GM21367 (cell line): ENCODE measurements around the gene LINS1.

ENCODE experiments used
- ATAC-seq: cut with Tn5 transposase; IDR thresholded peaks from one replicate; pipeline ENCODE4 v1.9.1; 2021; ENCODE audit not compliant: unreplicated experiment

The LINS1 gene, protein sequence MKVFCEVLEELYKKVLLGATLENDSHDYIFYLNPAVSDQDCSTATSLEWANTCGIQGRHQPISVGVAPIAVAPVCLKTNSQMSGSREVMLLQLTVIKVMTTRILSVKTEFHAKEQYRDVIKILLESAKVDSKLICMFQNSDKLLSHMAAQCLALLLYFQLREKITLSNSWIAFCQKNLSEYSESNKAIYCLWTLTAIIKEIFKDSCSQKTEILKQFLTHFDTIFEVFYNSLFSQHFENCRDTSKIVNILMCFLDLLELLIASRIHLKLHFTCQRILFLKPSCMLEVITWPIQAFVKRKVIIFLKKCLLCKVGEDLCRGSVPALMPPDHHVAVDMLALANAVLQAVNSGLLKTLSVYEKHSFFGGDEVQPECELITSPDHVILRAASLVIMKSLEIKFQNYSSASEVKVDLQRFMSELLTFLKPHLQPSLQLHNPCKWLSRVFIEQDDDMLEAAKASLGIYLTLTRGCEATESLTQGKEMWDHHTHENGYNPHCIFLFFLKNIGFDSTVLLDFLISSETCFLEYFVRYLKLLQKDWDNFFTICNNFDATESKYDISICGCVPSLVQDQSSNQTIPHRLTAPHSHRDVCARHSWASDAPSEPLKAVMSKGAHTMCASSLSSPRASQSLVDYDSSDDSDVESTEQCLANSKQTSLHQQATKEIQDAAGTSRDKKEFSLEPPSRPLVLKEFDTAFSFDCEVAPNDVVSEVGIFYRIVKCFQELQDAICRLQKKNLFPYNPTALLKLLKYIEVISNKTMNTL

DNA sequence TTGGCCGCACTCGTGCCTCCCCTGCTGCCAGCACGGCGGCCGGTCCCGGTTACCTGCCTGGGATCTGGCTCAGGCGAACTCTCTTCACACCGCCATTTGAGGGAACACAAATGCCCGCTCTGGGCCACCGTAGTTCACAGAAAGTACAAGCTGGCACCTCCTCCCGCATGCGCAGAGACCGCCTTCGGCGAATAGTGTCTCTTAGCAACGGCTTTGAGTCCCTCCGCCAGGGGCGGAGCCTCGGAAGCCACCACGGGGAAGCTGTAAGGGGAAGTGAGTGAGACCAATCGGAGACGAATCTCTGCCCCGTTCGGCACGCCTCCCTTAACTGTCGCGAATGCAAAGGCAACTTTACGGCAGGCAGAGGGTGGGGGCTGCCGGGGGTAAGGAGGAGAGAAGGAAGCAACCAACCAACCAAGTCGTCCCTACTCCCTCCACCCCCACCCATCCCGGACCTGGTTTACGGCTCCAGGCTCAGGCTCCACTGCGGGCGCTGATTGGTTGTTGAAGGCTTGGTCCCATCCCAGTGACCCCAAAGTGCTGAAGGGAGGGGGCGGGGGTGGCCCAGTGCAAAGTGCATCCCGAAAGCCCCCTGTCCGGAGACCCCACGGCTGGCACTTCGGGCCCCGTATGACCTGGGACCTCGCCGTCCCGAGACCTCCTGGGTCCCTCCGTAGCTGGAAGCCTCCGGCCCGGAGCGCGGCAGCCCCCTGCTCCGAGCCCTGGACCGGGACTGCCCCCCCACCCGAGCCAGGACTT, at the start of gene LINS1, which contains the start of gene ASB7:
TSS of gene LINS1 (minus strand) at position 121 of the 759 bp plus-strand sequence. CDS start 21,342 bp downstream, outside the sequence.
TSS of gene ASB7 (plus strand) at position 526 of the 759 bp plus-strand sequence. CDS start 9,628 bp downstream, outside the sequence.
- peak; percentile 83 for ATAC-seq

DNA sequence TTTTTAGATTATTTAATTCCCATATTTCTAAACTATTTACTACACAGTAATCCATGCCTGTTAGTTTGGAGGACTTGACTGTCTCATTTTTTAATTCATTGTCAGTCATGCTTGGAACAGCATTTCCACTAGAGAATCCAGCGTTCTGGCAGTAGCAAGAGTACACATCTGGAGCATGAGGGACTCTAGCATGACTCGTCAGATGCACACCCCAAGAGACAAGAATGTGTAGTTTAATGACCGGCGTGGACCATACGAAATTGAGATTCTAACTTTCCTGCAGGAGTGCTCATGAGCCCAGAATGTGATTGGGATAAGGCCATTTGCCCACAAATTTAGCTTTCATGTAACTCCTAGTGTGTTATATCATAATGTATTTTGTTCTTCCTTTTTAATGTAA, 49.3 kb upstream of the LINS1 start:
- no peak for ATAC-seq

DNA sequence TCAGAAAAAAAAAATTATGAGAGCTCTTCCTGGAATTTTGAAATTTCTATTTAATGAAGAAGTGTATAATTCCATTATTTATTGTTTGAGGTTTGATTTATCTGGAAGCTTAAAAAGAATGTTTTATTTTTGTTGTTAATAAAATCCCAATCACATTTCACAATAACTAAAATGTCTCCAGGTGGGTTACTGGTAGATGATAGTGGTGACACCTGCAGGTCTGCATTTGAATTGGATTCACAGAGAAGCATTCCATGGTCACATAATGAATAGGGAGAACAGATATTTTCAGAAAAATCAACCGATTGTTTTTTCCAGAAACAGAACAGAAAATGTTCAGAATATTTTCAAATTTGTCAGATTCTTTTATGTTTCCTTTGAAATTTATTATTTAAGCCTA, 48.7 kb upstream of the LINS1 start:
- no peak for ATAC-seq

DNA sequence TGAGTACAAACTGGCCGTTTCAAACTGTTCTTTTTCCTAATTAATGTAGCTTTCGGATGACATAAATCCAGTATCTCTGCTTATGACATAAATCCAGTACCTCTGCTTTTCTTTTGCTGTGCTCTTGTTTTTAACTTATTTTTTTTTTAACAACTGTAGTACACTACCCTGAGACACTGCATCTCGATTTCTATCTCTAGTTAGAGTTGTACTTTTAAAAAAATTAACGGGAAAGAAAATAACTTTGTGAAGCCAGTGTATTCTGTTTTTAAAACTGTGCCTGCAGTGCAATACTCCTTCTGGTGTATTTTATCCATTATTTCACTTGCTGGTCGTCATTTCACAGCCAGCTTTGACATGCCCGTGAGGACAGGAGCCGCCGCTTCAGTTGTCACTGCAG, 47.0 kb upstream of the LINS1 start:
- no peak for ATAC-seq

DNA sequence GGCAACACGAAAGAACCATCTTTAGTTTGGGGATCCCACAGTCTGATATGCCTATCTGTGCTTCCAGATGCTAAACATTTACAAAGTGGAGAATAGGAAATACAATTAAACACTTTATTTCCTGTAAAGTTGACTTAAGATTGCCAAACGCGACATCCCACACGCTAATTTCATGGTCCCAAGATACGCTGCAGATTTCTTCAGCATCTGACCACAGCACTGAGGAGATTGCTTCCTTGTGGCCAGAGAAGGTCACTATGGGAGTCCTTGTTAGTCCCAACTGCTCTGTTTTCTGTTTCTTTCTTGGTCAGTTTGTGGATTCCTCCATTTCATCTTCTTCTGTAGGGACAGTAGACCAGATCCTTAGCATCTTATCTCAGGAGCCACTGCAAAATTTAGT, 43.7 kb upstream of the LINS1 start:
- no peak for ATAC-seq

DNA sequence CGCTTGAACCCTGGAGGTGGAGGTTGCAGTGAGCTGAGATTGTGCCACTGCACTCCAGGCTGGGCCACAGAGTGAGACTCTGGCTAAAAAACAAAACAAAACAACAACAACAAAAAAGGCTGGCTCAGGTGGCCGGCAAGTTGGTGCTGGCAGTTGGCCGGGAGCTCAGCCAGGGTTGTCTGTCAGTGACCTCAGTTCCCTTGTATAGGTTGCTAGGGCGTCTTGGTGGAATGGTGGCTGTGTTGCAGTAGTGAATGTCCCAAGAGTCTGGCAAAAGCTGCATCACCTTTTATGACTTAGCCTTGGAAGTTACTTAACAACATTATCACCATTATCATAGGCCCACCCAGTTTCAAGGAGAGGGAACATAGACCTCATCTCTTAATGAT, 41.0 kb upstream of the LINS1 start:
- no peak for ATAC-seq

DNA sequence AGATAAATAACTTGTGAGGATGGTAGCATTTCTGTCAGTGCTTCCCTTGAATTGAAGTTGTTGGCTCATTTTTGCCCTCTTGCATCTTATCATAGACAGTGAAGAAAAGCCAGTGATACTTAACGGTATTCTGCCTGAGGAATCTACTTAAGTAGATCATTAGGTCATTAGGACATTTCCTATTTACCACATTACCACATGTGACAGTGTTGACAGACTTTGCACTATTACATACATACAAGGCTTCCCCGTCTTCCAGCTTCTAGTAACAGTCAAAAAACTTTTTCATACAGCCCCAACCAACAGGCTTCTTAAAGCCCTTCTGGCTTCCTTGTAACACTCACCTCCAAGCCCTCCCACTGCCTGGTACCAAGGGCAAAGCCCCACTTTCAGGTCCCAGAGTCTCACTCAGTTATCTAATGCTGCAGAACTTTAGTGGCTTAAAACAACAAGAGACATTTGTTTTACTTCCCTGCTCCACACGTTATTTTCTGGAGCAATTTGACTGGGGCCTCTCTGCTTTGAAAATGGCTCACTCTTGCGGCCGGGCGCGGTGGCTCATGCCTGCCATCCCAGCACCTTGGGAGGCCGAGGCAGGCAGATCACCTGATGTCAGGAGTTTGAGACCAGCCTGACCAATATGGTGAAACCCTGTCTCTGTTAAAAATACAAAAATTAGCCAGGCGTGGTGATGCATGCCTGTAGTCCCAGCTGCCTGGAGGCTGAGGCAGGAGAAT, 40.4 kb upstream of the LINS1 start:
- ATAC-seq: no peak

DNA sequence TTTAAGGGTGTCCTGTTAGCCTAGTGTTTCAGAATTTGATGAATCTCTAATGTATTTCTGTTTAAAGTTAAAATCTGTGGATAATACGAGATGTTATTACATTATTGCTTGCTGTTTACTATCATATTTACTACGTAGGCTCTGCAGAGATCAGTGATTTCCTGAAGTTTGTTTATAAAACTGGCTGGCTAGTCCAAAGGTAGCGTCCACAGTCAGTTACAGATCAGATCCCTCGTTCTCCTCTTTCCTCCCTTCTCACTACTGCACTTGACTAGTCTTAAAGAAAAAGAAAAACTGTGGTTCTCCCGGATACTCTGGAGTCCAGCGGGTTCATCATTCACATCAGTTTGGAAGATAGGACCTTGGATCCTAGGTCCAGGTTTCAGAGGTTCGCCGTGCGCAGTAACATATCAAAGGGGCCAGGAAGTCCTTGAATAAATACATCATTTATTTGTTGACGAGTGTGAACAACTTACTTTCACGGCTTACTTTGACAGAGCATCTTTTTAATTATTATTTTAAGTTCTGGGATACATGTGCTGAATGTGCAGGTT, 36.3 kb upstream of the LINS1 start:
- no peak for ATAC-seq

DNA sequence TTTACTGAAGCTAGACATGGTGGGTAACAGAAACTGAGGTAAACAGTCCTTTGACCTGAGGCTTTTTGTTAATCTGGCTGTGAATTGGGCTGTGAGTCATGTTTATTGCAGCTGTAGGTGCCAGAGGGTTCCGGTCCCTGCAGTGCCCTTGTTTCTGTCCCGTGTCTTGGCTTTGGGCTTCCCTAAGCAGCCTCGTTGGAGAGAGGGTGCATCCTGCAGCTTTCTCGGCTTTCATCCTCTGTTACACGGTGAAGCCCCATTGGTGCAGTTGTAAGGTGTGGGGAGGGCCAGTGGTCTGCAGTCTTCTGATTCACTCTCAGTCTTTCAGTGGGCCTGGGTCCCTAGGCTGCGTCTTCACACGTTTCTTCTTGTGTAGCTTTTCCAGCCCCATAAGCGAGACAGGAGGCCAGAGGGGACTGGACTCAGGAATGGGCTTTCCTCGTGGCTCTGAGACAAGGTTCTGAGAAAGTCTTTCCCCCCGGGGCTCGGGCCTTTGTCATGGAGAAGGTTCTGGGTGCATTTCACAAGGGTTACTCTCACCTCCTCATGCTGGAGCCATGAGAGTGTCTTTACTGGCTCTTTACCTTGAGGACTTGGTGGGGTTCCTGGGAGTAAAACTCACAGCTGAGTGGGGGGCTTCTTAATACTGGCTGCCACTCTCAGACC, 33.6 kb upstream of the LINS1 start:
- no peak for ATAC-seq

DNA sequence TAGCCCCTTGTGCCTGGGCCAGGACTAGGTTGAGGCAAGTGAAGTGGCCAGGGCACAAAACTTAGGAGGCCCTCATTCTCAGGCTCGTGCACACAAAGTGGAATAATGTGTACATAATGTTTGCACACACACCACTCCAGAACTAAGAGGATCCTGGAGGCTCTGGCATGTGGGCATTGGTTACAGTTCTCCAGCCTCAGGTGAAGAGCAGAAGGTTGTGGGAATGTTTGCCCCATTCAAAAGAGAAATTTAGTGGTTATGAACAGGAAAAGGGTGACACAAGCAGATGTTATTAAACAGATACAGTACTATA, 31.7 kb upstream of the LINS1 start:
- ATAC-seq: no peak

DNA sequence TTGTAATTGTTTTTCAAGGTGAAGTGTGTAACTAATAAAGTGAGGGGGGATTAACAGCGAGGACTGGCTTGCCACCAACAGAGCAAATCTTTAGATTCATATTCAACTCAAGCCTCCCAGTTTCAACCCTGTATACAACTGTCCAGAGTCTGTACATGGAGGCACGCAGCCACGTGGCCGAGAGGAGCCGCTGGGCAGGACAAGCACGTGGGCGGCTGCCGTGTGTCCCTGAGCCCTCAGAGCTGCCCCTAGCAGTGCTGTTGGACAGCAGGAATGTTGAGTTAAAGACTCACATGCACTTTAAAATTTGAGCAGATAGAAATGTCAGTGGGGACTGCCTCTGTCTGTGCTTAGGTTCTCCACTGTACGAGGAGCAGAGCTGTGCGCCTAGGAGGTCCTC, 29.8 kb upstream of the LINS1 start:
- ATAC-seq: no peak

DNA sequence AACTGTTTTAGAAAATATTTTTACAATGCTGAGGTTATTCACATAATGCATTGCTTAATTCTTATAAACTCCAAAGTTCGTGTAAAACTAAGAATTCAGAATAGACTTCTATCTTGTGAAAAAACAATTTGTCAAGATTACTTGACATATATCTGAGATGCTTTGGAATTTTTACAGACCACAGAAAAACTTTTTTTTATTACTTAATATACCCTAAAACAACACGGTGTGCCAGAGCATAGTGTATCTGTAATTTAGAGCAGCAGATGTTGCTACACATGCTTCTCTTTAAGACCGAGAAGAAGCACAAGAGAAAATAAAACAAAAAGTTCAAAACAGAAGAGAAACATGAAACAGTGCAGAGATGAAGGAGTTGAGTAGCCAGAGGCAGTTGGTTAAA, 26.8 kb upstream of the LINS1 start:
- no peak for ATAC-seq

DNA sequence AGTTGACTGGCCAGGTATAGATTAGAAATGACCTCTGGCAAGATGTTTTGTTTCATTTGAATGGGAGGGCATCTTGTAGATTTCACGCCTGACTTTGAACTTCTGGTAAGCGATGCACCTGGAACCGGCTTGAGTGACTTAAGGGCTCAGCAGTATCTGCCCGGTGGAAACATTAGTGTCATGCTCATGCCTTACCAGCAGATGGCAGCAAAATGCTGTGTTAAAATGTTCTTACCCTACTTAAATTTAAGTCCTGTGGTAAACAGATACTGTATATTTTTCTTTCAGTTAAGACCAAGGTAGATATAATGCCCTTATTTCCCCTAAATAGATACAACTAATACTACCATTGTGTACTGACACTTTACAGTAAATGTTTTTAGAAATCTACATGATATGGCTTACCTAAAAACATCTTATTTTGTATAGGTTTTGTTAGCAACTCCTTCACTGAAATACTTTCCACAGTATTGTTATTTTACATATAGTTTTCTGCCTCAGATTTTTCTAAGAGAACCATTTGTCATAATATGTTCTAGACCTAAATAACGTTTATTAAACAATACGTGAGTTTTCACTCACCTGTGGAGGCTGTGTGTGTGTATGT, 25.9 kb upstream of the LINS1 start:
- peak; percentile 76 for ATAC-seq

DNA sequence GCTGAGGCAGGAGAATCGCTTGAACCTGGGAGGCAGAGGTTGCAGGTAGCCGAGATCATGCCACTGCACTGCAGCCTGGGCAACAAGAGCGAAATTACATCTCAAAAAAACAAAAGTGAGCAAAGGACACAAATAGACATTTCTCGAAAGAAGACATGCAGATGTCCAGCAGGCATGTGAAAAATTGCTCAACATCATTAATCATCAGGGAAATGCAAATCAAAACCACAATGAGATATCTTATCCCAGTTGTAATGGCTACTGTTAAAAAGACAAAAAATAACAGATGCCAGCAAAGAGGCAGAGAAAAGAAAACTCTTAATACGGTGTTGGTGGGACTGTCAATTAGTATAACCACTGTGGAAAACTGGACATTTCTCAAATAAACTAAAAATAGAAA, 21.3 kb upstream of the LINS1 start:
- ATAC-seq: no peak

DNA sequence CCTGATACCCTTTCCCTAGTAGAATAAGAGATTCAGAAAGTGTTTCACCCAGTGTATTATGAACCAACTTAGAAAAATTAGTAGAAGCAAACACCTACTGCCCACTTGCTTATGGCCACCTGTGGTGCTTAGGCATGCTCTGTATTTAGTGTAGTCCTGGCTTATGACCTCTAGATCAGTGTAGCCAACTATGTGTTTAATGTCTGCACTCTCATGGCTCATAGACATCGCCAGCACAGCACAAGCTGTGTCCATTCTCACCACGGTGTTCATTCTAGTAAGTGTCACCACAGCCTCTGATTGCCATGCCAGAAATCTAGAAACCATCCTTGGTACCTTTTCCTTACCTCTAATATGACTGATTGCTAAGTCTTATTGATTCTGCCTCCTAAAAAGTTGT, 14.7 kb upstream of the LINS1 start:
- no peak for ATAC-seq

DNA sequence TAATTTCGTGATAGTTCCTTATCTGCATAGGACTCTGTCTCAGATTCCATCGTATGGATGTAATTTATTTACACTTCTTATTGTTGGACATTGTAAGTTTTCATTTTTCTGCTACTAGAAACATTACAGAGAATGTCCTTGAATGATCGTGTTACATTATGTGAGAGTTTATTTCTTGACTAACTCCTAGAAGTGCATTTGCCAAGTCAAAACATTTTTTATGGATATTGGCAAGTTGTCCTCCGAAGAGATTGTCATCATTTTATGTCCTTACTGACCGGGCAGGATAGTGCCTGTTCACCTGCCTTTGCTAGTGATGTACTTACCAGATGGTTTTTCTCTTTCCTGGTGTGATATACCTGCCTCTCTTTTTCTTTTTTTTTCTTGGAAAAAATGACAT, 13.8 kb upstream of the LINS1 start:
- ATAC-seq: no peak

DNA sequence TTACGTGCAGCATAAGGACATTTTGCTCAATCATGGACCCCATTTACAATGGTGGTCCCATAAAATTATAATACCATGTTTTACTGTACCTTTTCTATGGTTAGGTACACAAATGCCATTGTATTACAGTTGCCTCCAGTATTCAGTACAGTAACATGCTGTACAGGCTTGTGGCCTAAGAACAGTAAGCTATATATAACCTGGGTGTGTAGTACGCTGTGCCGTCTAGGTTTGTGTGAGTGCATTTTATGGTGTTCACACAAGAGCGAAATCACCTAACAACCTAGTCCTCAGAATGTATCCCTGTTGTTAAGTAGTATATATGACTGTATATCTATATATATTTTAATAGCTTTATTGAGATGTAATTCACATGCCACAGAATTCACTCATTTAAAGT, 12.9 kb upstream of the LINS1 start:
- ATAC-seq: no peak

DNA sequence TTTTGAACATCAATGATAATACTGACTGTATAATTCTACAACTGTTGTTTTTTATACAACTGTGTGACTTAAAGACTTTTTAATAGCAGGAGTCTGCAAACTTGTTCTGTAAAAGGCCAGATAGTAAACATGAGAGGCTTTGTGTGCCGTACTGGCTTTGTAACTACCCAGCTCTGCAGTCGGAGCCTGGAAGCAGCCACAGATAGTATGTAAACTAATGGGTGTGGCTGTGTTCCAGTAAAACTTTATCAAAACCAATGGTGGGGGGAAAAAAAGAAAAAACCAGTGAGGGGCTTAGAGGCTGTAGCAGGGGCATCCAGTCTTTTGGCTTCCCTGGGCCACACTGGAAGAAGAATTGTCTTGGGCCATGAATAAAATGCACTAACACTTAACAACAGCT, 12.4 kb upstream of the LINS1 start:
- no peak for ATAC-seq

DNA sequence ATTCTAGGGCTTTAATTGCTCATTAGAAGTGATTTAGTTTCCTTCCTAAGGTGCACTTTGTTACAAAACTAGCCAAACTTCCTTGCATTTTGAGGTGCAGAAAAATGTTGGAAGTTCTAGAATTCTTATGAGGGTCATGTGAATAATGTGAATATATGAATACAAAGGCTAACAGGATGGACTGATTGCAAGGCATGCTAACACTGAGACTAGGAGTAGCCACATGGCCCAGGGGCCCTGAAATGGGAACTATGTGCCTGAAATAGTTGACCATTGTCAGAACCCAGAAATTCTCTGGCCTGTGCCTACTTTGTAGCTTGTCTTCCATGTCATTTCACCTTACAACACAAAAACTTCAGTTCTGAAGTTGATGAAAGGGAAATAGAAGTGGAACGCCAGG, 11.2 kb upstream of the LINS1 start:
- no peak for ATAC-seq

DNA sequence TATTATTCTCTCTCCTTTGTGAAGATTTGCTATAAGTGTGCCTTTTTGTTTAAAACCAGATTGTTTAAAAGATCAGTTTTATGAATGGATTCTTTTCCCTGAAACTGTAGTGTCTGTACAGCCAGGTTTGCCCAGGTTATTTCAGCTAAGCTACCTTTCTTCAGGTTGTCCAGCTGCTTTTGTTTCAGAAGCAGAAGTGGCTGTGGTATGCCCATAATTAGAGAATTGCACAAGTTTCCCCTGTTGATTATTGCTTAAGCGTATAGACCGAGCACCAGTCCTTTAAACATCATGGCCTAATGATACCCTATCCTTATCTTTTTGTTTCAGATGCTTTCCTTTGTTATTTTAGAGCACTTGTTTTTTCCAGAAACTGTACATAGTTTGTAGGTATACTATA, 10.6 kb upstream of the LINS1 start:
- ATAC-seq: no peak
